Breast epithelium (tissue), 4 donors: Measurements from ENCODE around the gene MYO5B. TPM values are rescaled to one million over a fixed set of nuclear protein-coding genes. Genes with fewer than 3 reads are reported as not detected.

Experiments used
- DNase-seq, 2 donors: peaks; one replicate each; pipeline ENCODE4 v3.0.0-alpha.2; 2019; ENCODE audit warnings: low spot score in 2 of 2
- H3K27ac ChIP-seq, 2 donors: fragments of 200-600 bp; sonication (generic) in 1 of 2; one replicate each; pipeline ENCODE4 v1.5.1; 2016 to 2019; ENCODE audit warnings: mild to moderate bottlenecking in 1 of 2
- H3K27me3 ChIP-seq, 2 donors: fragments of 200-600 bp; sonication (generic) in 1 of 2; one replicate each; pipeline versions ENCODE4 v1.5.1 to v1.6.0; 2017 to 2019; ENCODE audit warnings: control low read depth in 1 of 2, mild to moderate bottlenecking in 1 of 2
- H3K36me3 ChIP-seq: fragments of 200-600 bp; one replicate; pipeline ENCODE4 v1.5.1; 2019
- H3K4me1 ChIP-seq, 2 donors: fragments of 200-600 bp; sonication (generic); one replicate each; pipeline ENCODE4 v1.5.1; 2016 to 2019; ENCODE audit warnings: control low read depth in 1 of 2
- H3K4me3 ChIP-seq, 3 donors: fragments of 200-600 bp; sonication (generic); 1 replicate in 2 of 3; 2 replicates in 1 of 3; pipeline ENCODE4 v1.5.1; 2016 to 2019; ENCODE audit warnings: mild to moderate bottlenecking in 3 of 3, moderate library complexity in 2 of 3
- H3K9me3 ChIP-seq, 2 donors: fragments of 200-600 bp; sonication (generic) in 1 of 2; one replicate each; pipeline ENCODE4 v1.5.1; 2016 to 2019; ENCODE audit warnings: control low read depth in 1 of 2
- POLR2A ChIP-seq: fragments of 450-650 bp; IDR thresholded peaks from one replicate; pipeline ENCODE4 v1.6.1; 2016; ENCODE audit warnings: antibody characterized with exemption, mild to moderate bottlenecking, moderate library complexity
- POLR2AphosphoS5 ChIP-seq, 3 donors: sonication (generic); formaldehyde crosslinking; IDR thresholded peaks; one replicate each; pipeline ENCODE4 v1.6.1; 2017; ENCODE audit warnings: antibody characterized with exemption in 3 of 3
- intact Hi-C: fragments of 100-400 bp; cut with DNase I; formaldehyde crosslinking; loops from one replicate; pipeline ENCODE4 v1.15.1; 2023; ENCODE audit warnings: low total_unique reads
- total RNA-seq, 3 donors: library from RNA; depleted of rRNA; stranded (reverse); fragments of >200 nt; gene quantifications; one replicate each; pipeline ENCODE4 v1.1.0, GENCODE V29; 2016
- TF ChIP-seq, protein P1 (sequence below), 3 donors: fragments of 450-650 bp; IDR thresholded peaks; one replicate each; pipeline ENCODE4 v1.5.1; 2016 to 2017; ENCODE audit warnings: antibody characterized with exemption in 3 of 3, mild to moderate bottlenecking in 3 of 3, moderate library complexity in 3 of 3

The MYO5B gene
- total RNA-seq, 3 donors from 2014 or later = 2.4 to 53.1 (median 22.0) TPM

DNA sequence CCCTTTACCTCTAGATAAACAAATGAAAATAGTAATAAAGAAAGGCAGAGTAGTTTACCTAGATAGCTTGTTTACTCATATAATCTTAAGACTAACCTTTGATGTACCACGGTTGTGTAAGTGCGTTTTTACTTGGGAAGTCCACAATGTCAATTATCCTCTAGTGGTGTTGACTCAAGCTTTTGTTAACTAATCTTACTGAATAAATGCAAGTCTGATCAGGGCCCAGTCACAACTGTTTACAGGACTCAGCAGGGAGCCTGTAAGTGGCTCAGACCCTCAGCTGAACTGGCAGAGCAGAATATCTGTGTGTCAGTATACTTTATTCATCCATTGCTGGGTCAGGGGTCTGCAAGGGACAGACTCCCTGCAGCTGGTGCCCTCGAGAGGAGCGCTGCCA, 283.5 kb downstream of the MYO5B start:
- Histone ChIP-seq H3K4me3 (no peak overlapping the region), H3K27me3 (no peaks in the 10 kb centered on the region), H3K9me3 (no peaks in the 10 kb centered on the region), H3K36me3 (no peaks in the 10 kb centered on the region), H3K27ac (no peak overlapping the region), H3K4me1 (no peaks in the 10 kb centered on the region)
- no peak for DNase-seq
- intact Hi-C loops = no loop called here
- TF ChIP-seq POLR2AphosphoS5 (IDR thresholded peaks at IDR 0.05) (no peak), POLR2A (no peak)
- TF ChIP-seq, protein P1, sequence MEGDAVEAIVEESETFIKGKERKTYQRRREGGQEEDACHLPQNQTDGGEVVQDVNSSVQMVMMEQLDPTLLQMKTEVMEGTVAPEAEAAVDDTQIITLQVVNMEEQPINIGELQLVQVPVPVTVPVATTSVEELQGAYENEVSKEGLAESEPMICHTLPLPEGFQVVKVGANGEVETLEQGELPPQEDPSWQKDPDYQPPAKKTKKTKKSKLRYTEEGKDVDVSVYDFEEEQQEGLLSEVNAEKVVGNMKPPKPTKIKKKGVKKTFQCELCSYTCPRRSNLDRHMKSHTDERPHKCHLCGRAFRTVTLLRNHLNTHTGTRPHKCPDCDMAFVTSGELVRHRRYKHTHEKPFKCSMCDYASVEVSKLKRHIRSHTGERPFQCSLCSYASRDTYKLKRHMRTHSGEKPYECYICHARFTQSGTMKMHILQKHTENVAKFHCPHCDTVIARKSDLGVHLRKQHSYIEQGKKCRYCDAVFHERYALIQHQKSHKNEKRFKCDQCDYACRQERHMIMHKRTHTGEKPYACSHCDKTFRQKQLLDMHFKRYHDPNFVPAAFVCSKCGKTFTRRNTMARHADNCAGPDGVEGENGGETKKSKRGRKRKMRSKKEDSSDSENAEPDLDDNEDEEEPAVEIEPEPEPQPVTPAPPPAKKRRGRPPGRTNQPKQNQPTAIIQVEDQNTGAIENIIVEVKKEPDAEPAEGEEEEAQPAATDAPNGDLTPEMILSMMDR (IDR thresholded peaks at IDR 0.05) = no peak

DNA sequence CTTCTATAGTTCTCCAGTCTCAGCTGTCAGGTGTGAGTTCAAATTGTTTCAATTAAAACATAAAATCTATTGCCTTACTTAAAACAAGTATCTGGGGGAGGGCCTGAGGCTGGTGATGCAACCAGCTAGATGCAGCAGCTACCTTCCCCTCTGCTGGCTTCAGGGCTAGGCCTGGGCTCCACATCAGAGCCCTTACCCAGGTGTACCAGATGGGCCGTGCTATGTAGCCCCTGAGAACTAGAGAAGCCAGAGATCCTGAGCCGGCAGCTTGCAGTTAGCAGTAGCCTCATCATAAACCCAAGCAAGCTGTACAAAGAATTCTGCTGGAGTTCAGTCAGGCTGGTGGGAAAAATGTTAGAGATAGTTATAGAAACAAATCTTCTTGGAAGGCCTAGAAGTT, 284.0 kb downstream of the MYO5B start:
- DNase-seq = no peak
- no peaks in the 10 kb centered on the region for H3K4me1 ChIP-seq
- H3K27me3 ChIP-seq = no peaks in the 10 kb centered on the region
- H3K9me3 ChIP-seq = no peaks in the 10 kb centered on the region
- intact Hi-C loops = no loop called here
- no peak overlapping the region for H3K27ac ChIP-seq
- H3K36me3 ChIP-seq = no peaks in the 10 kb centered on the region
- TF ChIP-seq POLR2AphosphoS5 (IDR thresholded peaks at IDR 0.05) (no peak), POLR2A (no peak)
- TF ChIP-seq, protein P1 (IDR thresholded peaks at IDR 0.05) = no peak
- no peak overlapping the region for H3K4me3 ChIP-seq

DNA sequence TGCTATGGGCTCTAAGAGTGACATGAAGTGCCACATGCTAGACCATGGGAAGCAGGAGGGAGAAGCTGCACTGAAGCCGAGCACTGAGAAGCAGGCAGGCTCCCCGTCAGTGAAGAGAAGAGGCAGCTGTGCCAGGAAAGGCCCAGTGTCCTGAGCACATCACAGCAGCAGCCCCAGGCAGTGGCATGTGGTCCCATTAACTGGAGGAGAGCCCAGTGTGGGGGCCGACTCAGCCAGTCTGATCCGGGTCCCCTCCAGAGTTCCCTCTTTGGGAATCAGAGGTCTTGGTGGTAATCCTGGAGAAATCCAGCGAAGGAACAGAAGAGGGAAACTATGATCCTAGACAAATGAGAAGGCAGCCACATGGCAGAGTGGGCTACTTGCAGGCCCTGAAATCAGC, 284.9 kb downstream of the MYO5B start:
- H3K4me3 ChIP-seq = no peak overlapping the region
- H3K27me3 ChIP-seq = no peaks in the 10 kb centered on the region
- TF ChIP-seq POLR2A = no peak
- TF ChIP-seq, protein P1 (IDR thresholded peaks at IDR 0.05) = no peak
- TF ChIP-seq POLR2AphosphoS5 (IDR thresholded peaks at IDR 0.05) = no peak
- H3K27ac ChIP-seq = no peak overlapping the region
- intact Hi-C loops = no loop called here
- H3K36me3 ChIP-seq = no peaks in the 10 kb centered on the region
- no peaks in the 10 kb centered on the region for H3K9me3 ChIP-seq
- H3K4me1 ChIP-seq = no peaks in the 10 kb centered on the region
- DNase-seq = no peak

DNA sequence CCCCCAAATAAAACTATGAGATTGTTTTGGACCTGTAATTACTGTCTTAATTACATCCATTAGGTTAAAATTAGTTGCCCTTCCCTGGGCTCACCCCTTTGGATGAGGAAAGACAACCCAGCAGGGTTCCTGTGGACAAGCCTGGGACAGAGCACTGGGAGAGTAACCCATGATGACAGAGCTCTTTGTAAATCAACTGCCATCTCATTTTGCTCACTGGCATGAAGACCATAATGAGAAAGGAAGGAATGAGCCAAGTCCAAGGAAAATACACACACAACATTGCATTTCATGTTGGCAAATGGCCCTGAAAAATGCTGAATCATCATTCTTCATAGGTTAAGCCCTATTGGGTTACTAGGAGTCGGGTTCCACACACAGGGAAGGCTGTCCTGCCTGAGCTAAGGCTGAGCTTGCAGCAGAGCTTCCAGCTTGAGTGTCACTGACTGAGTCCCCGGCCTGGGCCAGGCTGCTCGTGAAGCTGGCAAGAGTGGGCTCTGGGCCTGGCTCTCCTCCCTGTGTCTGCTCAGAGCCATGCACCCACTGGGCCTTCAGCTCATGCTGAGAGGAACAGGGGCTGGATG, 287.5 kb downstream of the MYO5B start:
- Histone ChIP-seq H3K36me3 (no peaks in the 10 kb centered on the region), H3K4me3 (no peak overlapping the region), H3K9me3 (no peaks in the 10 kb centered on the region), H3K4me1 (no peaks in the 10 kb centered on the region), H3K27ac (no peak overlapping the region), H3K27me3 (no peaks in the 10 kb centered on the region)
- no peak for DNase-seq
- TF ChIP-seq POLR2A = no peak
- TF ChIP-seq, protein P1 (IDR thresholded peaks at IDR 0.05) = no peak
- TF ChIP-seq POLR2AphosphoS5 (IDR thresholded peaks at IDR 0.05) = no peak
- intact Hi-C loops = no loop called here

DNA sequence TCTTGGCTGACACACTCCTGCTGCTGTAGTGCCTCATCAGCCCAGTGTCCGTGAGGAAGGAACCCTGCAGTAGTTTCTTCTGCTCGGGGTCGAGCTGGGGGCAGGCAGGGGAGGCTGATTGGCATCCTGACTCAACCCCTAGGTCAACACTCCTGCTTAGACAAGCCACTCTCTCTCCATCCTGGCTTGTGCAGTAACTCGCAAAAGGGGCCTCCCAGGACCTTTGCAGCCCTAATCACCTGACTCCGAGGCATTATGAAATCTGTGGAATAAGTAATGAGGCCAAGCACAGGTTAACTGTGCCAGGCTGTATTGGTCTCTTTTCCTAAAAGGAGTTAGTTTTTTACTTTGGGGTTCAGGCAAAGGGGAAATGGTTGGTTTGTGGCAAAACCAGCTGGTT, 289.2 kb downstream of the MYO5B start:
- TF ChIP-seq, protein P1 (IDR thresholded peaks at IDR 0.05) = no peak
- no peak for TF ChIP-seq POLR2A
- no peaks in the 10 kb centered on the region for H3K9me3 ChIP-seq
- intact Hi-C loops = no loop called here

More for the DNA sequence above, 289.2 kb downstream of the MYO5B start:
- Histone ChIP-seq H3K27ac (no peak overlapping the region), H3K36me3 (no peaks in the 10 kb centered on the region), H3K4me3 (no peak overlapping the region), H3K27me3 (no peaks in the 10 kb centered on the region), H3K4me1 (no peaks in the 10 kb centered on the region)
- DNase-seq = no peak
